A673 (cell line): ENCODE measurements around the gene MYH15. TPM values are rescaled to one million over a fixed set of nuclear protein-coding genes. Genes with fewer than 3 reads are reported as not detected.

Source experiments
- Bru-seq: library from RNA; stranded (reverse); fragments of 400-500 nt; gene quantifications from one replicate; lab custom pipeline; 2021; lab: Mats Ljungman, UMichigan
- BruChase-seq, 2 experiments: library from RNA; stranded (reverse); fragments of 400-500 nt; gene quantifications; one replicate each; lab custom pipeline; 2021; lab: Mats Ljungman, UMichigan
- BruUV-seq: library from RNA; stranded (reverse); fragments of 400-500 nt; replicated peaks from 2 replicates; lab custom pipeline; 2021; lab: Mats Ljungman, UMichigan
- CTCF ChIA-PET: fragments of 300-600 bp; sonication (Branson Sonifier 250); formaldehyde crosslinking; loops from one replicate; lab custom pipeline; 2022; ENCODE audit warnings: antibody characterized with exemption; lab: Charles Lee
- POLR2A ChIA-PET: fragments of 300-600 bp; sonication (Branson Sonifier 250); formaldehyde crosslinking; loops from one replicate; lab custom pipeline; 2022; ENCODE audit warnings: antibody characterized with exemption; ENCODE audit not compliant: low non-redundant PET; lab: Charles Lee
- DNase-seq: peaks from one replicate; pipeline ENCODE4 v3.0.0-alpha.2; 2015; ENCODE audit warnings: low spot score
- H3K27ac ChIP-seq: fragments of 200-600 bp; sonication (generic); 2 replicates; pipeline ENCODE4 v1.5.1; 2016; ENCODE audit warnings: mixed run types, low read depth, mild to moderate bottlenecking, mixed read lengths, antibody characterized with exemption, low read length; ENCODE audit not compliant: poor library complexity, severe bottlenecking
- H3K27me3 ChIP-seq: fragments of 200-600 bp; sonication (generic); replicated peaks from 2 replicates; pipeline ENCODE4 v1.6.1; 2017; ENCODE audit warnings: mixed run types, low read depth, mild to moderate bottlenecking, mixed read lengths, antibody characterized with exemption, low read length; ENCODE audit not compliant: insufficient read depth, poor library complexity
- H3K36me3 ChIP-seq: fragments of 200-600 bp; sonication (generic); 2 replicates; pipeline ENCODE4 v1.6.1; 2016; ENCODE audit warnings: mixed run types, mild to moderate bottlenecking, mixed read lengths, antibody characterized with exemption, low read length; ENCODE audit not compliant: insufficient read depth, poor library complexity, severe bottlenecking
- H3K4me1 ChIP-seq: fragments of 200-600 bp; sonication (generic); 2 replicates; pipeline ENCODE4 v1.6.1; 2017; ENCODE audit warnings: mixed run types, mild to moderate bottlenecking, mixed read lengths, antibody characterized with exemption, low read length; ENCODE audit not compliant: insufficient read depth, poor library complexity, severe bottlenecking
- H3K4me3 ChIP-seq: fragments of 200-600 bp; sonication (generic); 2 replicates; pipeline ENCODE4 v1.5.1; 2016; ENCODE audit warnings: low read depth, mixed run types, mild to moderate bottlenecking, mixed read lengths, low read length; ENCODE audit not compliant: poor library complexity, severe bottlenecking
- H3K9me3 ChIP-seq: fragments of 200-600 bp; sonication (generic); 2 replicates; pipeline ENCODE4 v1.6.1; 2016; ENCODE audit warnings: mixed run types, low read depth, mild to moderate bottlenecking, mixed read lengths, antibody characterized with exemption, low read length; ENCODE audit not compliant: poor library complexity, severe bottlenecking
- CTCF ChIP-seq: fragments of 300-800, 200-600 bp; sonication (generic); conservative IDR thresholded peaks from 2 replicates; pipeline ENCODE4 v1.5.1; 2017; ENCODE audit warnings: low read depth, mild to moderate bottlenecking, antibody characterized with exemption, low read length, moderate library complexity, mixed read lengths
- EZH2 ChIP-seq: fragments of 200-600 bp; sonication (generic); IDR thresholded peaks from 2 replicates; pipeline ENCODE4 v1.6.1; 2017; ENCODE audit warnings: borderline replicate concordance, low read depth, mild to moderate bottlenecking, mixed read lengths, antibody characterized with exemption, low read length; ENCODE audit not compliant: poor library complexity, severe bottlenecking
- intact Hi-C: fragments of 100-400 bp; cut with micrococcal nuclease; formaldehyde crosslinking; loops from one replicate; pipeline ENCODE4 v1.10.0; 2022; ENCODE audit not compliant: unreplicated experiment
- long read RNA-seq: library from polyadenylated mRNA; stranded (forward); transcript quantifications from one replicate; pipeline ENCODE4 v2.0.0, GENCODE V29; 2022
- total RNA-seq: library from RNA; stranded (reverse); gene quantifications from 2 replicates; pipeline ENCODE4 v1.2.3, GENCODE V29; 2021

Gene MYH15
- total RNA-seq (1.1 and 1.2 TPM in 2 replicates), Bru-seq, nascent RNA (percentile 36 among the genes with signal in this experiment), BruChase-seq, experiment 1, labeled RNA remaining after a 2-hour chase (percentile 32 among the genes with signal in this experiment), BruChase-seq, experiment 2, labeled RNA remaining after a 6-hour chase (percentile 29 among the genes with signal in this experiment)
- long read RNA-seq, partial matches to known transcripts: 9 of 12 reads
- long read RNA-seq, other reads (novel, unspliced or antisense): 3 of 12 reads

- no peak for DNase-seq
- no peaks in the 10 kb centered on the region for H3K36me3 ChIP-seq
- ChIA-PET CTCF (no interaction called here), POLR2A (no interaction called here)
- no peak for TF ChIP-seq CTCF
- no peak for TF ChIP-seq EZH2
- intact Hi-C loops: no loop called here
- H3K27ac ChIP-seq: no peak within 1 kb of the TSS
- H3K4me3 ChIP-seq: no peak within 1 kb of the TSS
- no peaks in the 10 kb centered on the region for H3K9me3 ChIP-seq
- no peaks in the 10 kb centered on the region for H3K4me1 ChIP-seq
- BruUV-seq: no TSS peak
- H3K27me3 ChIP-seq: no peaks in the 10 kb centered on the region
Observed at GRCh38 chr3:108510496-108510895, at the start of gene MYH15. Gene MYH15, minus strand, starts transcription at chr3:108510596. Its CDS starts 66 bp downstream, at chr3:108510530.

- peaks cover 12% of the 10 kb centered on the region for H3K4me1 ChIP-seq
- TF ChIP-seq EZH2: no peak
- TF ChIP-seq CTCF: no peak
- ChIA-PET POLR2A (no interaction called here), CTCF (no interaction called here)
- no peaks in the 10 kb centered on the region for H3K27me3 ChIP-seq
- no peak overlapping the region for H3K4me3 ChIP-seq
- no peaks in the 10 kb centered on the region for H3K9me3 ChIP-seq
- no peak overlapping the region for H3K27ac ChIP-seq
- H3K36me3 ChIP-seq: peaks cover 65% of the 10 kb centered on the region
- intact Hi-C loops: loop anchor here (10.0 kb wide), 1 partner anchor 401 kb away; no protein-coding TSS in a partner anchor
- no TSS peak for BruUV-seq
- no peak for DNase-seq
Observed at GRCh38 chr3:108555966-108556581, 45.7 kb upstream of the MYH15 start.

GRCh38 chr3:108554913-108555571 is 44.6 kb upstream of the MYH15 start:
- Histone ChIP-seq H3K4me3 (no peak overlapping the region), H3K27ac (no peak overlapping the region), H3K27me3 (no peaks in the 10 kb centered on the region), H3K4me1 (peaks cover 13% of the 10 kb centered on the region), H3K36me3 (peaks cover 64% of the 10 kb centered on the region), H3K9me3 (no peaks in the 10 kb centered on the region)
- DNase-seq: no peak
- BruUV-seq: no TSS peak
- intact Hi-C loops: loop anchor here (10.0 kb wide), 1 partner anchor 400 kb away; no protein-coding TSS in a partner anchor
- CTCF ChIA-PET: no interaction called here
- POLR2A ChIA-PET: no interaction called here
- no peak for TF ChIP-seq CTCF
- TF ChIP-seq EZH2: no peak
